Stomach smooth muscle (tissue), 2 donors: Measurements from ENCODE around the gene DLX2.
"Not testable (repeated sequence)": the region's sequence is repeated elsewhere in the genome, so short reads cannot be mapped to it uniquely, and the experiment has no call there.

Source experiments
- H3K27ac ChIP-seq: one replicate; pipeline ENCODE4 v1.7.0; 2013; ENCODE audit warnings: mild to moderate bottlenecking, low read length, inconsistent platforms
- H3K27me3 ChIP-seq, 2 donors: one replicate each; pipeline ENCODE4 v1.7.0; 2013; ENCODE audit warnings: low read length in 2 of 2; ENCODE audit not compliant: insufficient read depth in 2 of 2, control insufficient read depth in 1 of 2
- H3K36me3 ChIP-seq, 2 donors: one replicate each; pipeline ENCODE4 v1.7.0; 2013; ENCODE audit warnings: low read length in 2 of 2; ENCODE audit not compliant: control insufficient read depth in 2 of 2, insufficient read depth in 2 of 2
- H3K4me1 ChIP-seq: one replicate; pipeline ENCODE4 v1.7.0; 2013; ENCODE audit warnings: low read length; ENCODE audit not compliant: control insufficient read depth, insufficient read depth
- H3K4me3 ChIP-seq, 2 donors: one replicate each; pipeline ENCODE4 v1.7.0; 2013; ENCODE audit warnings: low read length in 2 of 2
- H3K9ac ChIP-seq, 2 donors: one replicate each; pipeline ENCODE4 v1.7.0; 2013; ENCODE audit warnings: low read length in 2 of 2, mild to moderate bottlenecking in 1 of 2
- H3K9me3 ChIP-seq, 2 donors: one replicate each; pipeline ENCODE4 v1.7.0; 2013; ENCODE audit warnings: low read length in 2 of 2; ENCODE audit not compliant: control insufficient read depth in 2 of 2
- donor health status: healthy.
- donor health status: Pancreatic carcinoma.

The DLX2 gene

DNA sequence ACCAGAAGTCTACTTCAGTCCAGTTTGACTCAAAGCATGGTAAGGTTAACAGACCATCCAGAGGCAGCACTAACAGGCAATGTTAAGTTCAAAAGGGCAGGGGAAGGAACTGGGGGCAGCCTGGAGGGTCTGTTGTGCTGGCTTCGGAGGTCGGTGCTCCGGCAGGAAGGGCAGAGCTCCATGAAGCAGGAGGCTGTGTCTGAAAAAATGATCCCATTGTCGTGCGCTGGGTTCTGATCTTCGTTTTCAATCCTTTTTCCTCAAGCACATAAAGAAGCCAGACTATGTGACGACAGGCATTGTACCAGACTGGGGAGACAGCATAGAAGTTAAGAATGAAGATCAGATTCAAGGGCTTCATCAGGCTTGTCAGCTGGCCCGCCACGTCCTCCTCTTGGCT is 39.3 kb downstream of the DLX2 start:
- H3K9ac ChIP-seq, result no peak overlapping the region
- H3K4me3 ChIP-seq, result no peak overlapping the region
- H3K9me3 ChIP-seq, result no peaks in the 10 kb centered on the region
- no peaks in the 10 kb centered on the region for H3K4me1 ChIP-seq
- no peaks in the 10 kb centered on the region for H3K27me3 ChIP-seq
- peaks cover 0 to 5% of the 10 kb centered on the region in 2 donors for H3K36me3 ChIP-seq
- no peak overlapping the region for H3K27ac ChIP-seq

DNA sequence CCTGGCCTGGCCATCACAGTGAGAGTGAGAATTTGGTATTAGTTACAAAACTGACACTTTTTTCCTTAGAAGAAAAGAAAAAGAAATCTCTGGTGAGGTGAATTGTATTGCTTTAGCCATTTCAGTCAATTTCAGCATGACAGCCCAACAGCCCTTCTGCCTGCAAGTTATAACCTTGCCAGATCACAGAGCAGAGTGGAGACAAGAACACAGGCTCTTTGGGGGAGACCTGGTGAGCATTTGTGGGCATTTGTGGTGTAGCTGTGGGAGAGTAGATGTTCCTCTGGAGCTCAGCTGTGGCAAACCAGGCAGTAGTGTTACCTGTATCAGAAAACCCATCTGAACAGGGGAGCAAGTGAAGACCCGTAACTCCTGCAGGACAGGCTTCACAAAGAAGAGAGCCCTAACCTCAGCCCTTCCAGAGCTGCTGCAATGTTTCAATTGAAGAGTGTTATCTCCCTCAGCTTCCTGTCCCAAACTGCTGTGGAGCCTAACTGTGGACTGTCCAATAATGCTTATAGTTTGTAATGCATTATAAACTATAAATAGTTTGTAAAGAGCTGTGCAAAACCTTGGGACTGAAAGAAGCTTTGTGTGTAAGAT is 40.2 kb downstream of the DLX2 start:
- H3K27ac ChIP-seq, result no peak overlapping the region
- H3K36me3 ChIP-seq, result peaks cover 0 to 5% of the 10 kb centered on the region in 2 donors
- H3K9ac ChIP-seq, result no peak overlapping the region
- no peaks in the 10 kb centered on the region for H3K9me3 ChIP-seq
- H3K4me3 ChIP-seq, result no peak overlapping the region
- H3K4me1 ChIP-seq, result no peaks in the 10 kb centered on the region
- H3K27me3 ChIP-seq, result no peaks in the 10 kb centered on the region

- H3K9me3 ChIP-seq, H3K36me3 ChIP-seq, H3K4me3 ChIP-seq, H3K27me3 ChIP-seq, H3K4me1 ChIP-seq, H3K27ac ChIP-seq, H3K9ac ChIP-seq: not testable (repeated sequence)
Measured at GRCh38 chr2:172060118-172060517, 42.6 kb downstream of the DLX2 start.

DNA sequence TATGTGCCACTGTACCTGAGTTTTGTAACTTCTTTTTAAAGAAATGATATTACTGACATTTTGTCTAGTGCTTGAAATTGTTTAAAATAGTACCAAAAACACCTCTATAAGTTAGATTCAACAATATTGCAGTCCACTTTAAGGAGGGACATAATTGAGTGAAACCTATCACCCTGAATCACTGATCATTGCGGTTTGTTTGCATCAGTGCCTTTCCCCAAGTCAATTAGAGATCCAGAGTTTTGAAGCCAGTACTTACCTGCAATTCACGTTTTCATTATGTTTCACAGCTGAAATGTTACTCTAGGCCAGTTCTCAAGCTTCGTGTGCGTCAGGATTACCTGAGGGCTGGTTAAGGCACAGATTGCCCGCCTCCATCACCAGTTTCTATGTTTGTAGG is 44.0 kb downstream of the DLX2 start:
- no peak overlapping the region for H3K9ac ChIP-seq
- no peaks in the 10 kb centered on the region for H3K9me3 ChIP-seq
- no peaks in the 10 kb centered on the region for H3K27me3 ChIP-seq
- peaks cover 0 to 5% of the 10 kb centered on the region in 2 donors for H3K36me3 ChIP-seq
- H3K4me1 ChIP-seq, result no peaks in the 10 kb centered on the region
- no peak overlapping the region for H3K27ac ChIP-seq
- no peak overlapping the region for H3K4me3 ChIP-seq

GRCh38 chr2:172056293-172056692 is 46.4 kb downstream of the DLX2 start:
- no peaks in the 10 kb centered on the region for H3K36me3 ChIP-seq
- no peaks in the 10 kb centered on the region for H3K4me1 ChIP-seq
- H3K9ac ChIP-seq, result no peak overlapping the region
- no peak overlapping the region for H3K4me3 ChIP-seq
- H3K9me3 ChIP-seq, result no peaks in the 10 kb centered on the region
- no peak overlapping the region for H3K27ac ChIP-seq
- no peaks in the 10 kb centered on the region for H3K27me3 ChIP-seq

GRCh38 chr2:172053486-172053885 is 49.2 kb downstream of the DLX2 start:
- no peak overlapping the region for H3K4me3 ChIP-seq
- H3K9ac ChIP-seq, result no peak overlapping the region
- H3K27ac ChIP-seq, result no peak overlapping the region
- no peaks in the 10 kb centered on the region for H3K36me3 ChIP-seq
- no peaks in the 10 kb centered on the region for H3K27me3 ChIP-seq
- no peaks in the 10 kb centered on the region for H3K9me3 ChIP-seq
- no peaks in the 10 kb centered on the region for H3K4me1 ChIP-seq

DNA sequence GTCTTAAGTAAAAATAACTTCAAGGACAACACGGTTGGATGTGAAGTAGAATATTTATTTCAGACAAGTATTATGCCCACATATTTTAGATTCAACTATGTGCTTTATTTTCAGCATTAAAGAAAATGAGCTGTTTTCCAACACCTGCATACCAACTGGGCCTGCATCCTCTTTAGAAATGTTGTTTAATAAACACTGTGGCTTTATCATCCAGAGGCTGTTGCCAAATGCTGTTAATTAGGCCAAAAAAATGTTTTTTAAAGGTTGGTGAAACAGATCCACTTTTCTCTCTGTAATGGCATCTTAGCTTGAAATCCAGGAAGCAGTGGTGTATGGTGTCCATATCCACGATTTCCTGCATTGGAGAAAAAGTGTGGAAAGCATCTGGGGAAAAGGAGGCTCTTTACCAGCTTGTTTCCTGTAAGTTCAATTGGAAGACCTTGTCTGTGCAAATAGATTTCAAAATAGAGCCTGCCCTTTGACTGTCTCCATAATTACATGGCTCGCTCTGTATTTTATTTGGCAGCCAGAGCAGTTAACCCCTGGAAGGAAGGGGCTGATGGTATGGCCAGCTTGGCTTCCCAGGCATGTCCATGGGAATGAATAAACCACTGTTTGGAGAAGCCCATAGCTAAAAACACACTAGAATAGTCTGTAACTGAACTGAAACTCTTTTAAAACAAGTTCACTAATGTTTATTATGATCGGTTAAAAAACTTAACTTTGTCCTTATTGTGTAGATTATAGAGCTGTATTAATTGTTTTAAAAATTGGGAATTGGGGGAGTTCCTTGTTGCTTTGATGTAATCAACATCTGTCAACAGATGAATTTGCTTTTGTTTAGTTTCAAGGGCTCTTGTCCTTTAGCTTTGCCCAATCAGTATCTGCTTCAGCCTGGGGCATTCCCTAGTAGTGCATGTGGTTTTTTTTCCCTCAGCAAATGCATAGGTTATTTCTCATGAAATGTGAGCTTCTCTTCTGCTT is 50.4 kb downstream of the DLX2 start:
- Histone ChIP-seq H3K9ac (no peak overlapping the region), H3K36me3 (no peaks in the 10 kb centered on the region), H3K27me3 (no peaks in the 10 kb centered on the region), H3K4me1 (no peaks in the 10 kb centered on the region), H3K27ac (no peak overlapping the region), H3K4me3 (no peak overlapping the region), H3K9me3 (no peaks in the 10 kb centered on the region)

DNA sequence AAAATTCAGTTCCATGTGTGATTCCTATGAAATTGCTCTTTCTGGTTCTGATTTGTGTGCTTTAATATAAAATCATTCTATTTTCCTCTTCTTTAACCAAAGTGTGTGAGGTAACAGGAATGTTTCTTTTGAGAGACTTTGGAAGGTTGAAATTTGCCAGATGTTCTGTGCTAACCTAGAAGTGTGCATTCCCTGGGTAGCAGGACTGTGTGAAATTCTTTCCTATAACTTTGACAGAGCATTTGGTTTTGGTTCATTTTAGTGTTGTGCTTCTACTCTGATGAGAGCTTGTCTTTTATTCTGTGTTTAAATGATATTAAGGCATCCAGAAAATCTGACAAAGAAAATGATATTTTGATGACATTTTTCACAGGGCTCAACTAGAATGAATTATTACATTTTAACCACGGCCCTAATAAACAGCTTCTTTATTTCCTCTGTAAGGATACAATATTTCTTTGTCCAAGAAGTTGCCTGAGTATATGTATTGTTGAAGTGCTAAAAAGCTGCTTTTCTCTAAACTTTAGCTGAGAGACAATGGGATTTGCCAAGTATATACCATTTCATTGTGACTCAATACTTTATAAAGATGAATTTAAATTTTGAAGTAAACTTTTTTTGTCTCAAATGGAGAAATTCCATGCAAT is 52.1 kb downstream of the DLX2 start:
- Histone ChIP-seq H3K4me1 (no peaks in the 10 kb centered on the region), H3K36me3 (no peaks in the 10 kb centered on the region), H3K4me3 (no peak overlapping the region), H3K27me3 (no peaks in the 10 kb centered on the region), H3K9me3 (no peaks in the 10 kb centered on the region), H3K27ac (no peak overlapping the region), H3K9ac (no peak overlapping the region)

GRCh38 chr2:172049567-172050120 is 53.1 kb downstream of the DLX2 start:
- Histone ChIP-seq H3K9ac (no peak overlapping the region), H3K27me3 (no peaks in the 10 kb centered on the region), H3K9me3 (no peaks in the 10 kb centered on the region), H3K27ac (no peak overlapping the region), H3K36me3 (no peaks in the 10 kb centered on the region), H3K4me1 (no peaks in the 10 kb centered on the region), H3K4me3 (no peak overlapping the region)
